ENCODE measurements around the gene KCNK4. TPM values are rescaled to one million over a fixed set of nuclear protein-coding genes. Genes with fewer than 3 reads are reported as not detected.
A peak's percentile ranks its signal among the peaks of the same experiment; 100 is the strongest.
"Not testable (repeated sequence)": the region's sequence is repeated elsewhere in the genome, so short reads cannot be mapped to it uniquely, and the experiment has no call there.

KCNK4 gene
- total and polyA plus RNA-seq, 8 donors, result 0.11 to 0.14 TPM; not detected in 6

GRCh38 chr11:64321026-64321425 lies 29.9 kb downstream of the KCNK4 start:
- H3K27ac ChIP-seq, result peak overlapping the region in 1 of 2 donors; percentile 50
- H3K27me3 ChIP-seq, result no peaks in the 10 kb centered on the region
- no peak for TF ChIP-seq CTCF (IDR thresholded peaks at IDR 0.05)
- H3K36me3 ChIP-seq, result peaks cover 0 to 27% of the 10 kb centered on the region in 2 donors
- H3K9me3 ChIP-seq, result no peaks in the 10 kb centered on the region
- peaks cover 5 to 37% of the 10 kb centered on the region in 2 donors for H3K4me1 ChIP-seq
- intact Hi-C loops (cut with DNase I), result no loop called here
- ATAC-seq (no peak), DNase-seq (no peak)
- no peak overlapping the region for H3K4me3 ChIP-seq

- H3K27ac ChIP-seq, result peak overlapping the region; percentile 26 to 50
- ATAC-seq (peak; percentile 30), DNase-seq (peak in 3 of 4 donors; percentile 64 to 79 (median 75))
- H3K4me3 ChIP-seq, result no peak overlapping the region
- intact Hi-C loops (cut with DNase I), result no loop called here
- no peaks in the 10 kb centered on the region for H3K27me3 ChIP-seq
- H3K4me1 ChIP-seq, result peaks cover 5 to 32% of the 10 kb centered on the region in 2 donors
- no peaks in the 10 kb centered on the region for H3K9me3 ChIP-seq
- TF ChIP-seq CTCF (IDR thresholded peaks at IDR 0.05), result no peak
- H3K36me3 ChIP-seq, result peaks cover 0 to 22% of the 10 kb centered on the region in 2 donors
Measured at GRCh38 chr11:64321533-64321932, 30.4 kb downstream of the KCNK4 start.

- Histone ChIP-seq H3K27me3 (no peaks in the 10 kb centered on the region), H3K27ac (no peak overlapping the region), H3K4me1 (peaks cover 5 to 27% of the 10 kb centered on the region in 2 donors), H3K4me3 (no peak overlapping the region), H3K9me3 (no peaks in the 10 kb centered on the region), H3K36me3 (peaks cover 0 to 20% of the 10 kb centered on the region in 2 donors)
- ATAC-seq (no peak), DNase-seq (no peak)
- no peak for TF ChIP-seq CTCF (IDR thresholded peaks at IDR 0.05)
- intact Hi-C loops (cut with DNase I), result no loop called here
Measured at GRCh38 chr11:64322925-64323260, 31.8 kb downstream of the KCNK4 start.

GRCh38 chr11:64323373-64323772 lies 32.3 kb downstream of the KCNK4 start:
- no peak overlapping the region for H3K27ac ChIP-seq
- H3K27me3 ChIP-seq, result no peaks in the 10 kb centered on the region
- H3K36me3 ChIP-seq, result peaks cover 0 to 20% of the 10 kb centered on the region in 2 donors
- no peak for TF ChIP-seq CTCF (IDR thresholded peaks at IDR 0.05)
- no peak for ATAC-seq
- DNase-seq, result no peak
- intact Hi-C loops (cut with DNase I), result no loop called here
- H3K4me1 ChIP-seq, result peaks cover 5 to 27% of the 10 kb centered on the region in 2 donors
- H3K4me3 ChIP-seq, result no peak overlapping the region
- no peaks in the 10 kb centered on the region for H3K9me3 ChIP-seq

- intact Hi-C loops (cut with DNase I); H3K27ac ChIP-seq; ATAC-seq; DNase-seq; H3K27me3 ChIP-seq; H3K9me3 ChIP-seq; H3K4me3 ChIP-seq: not testable (repeated sequence)
- peaks cover 0 to 20% of the 10 kb centered on the region in 2 donors for H3K36me3 ChIP-seq
- H3K4me1 ChIP-seq, result peaks cover 3 to 22% of the 10 kb centered on the region in 2 donors
Measured at GRCh38 chr11:64323984-64324383, 32.9 kb downstream of the KCNK4 start.
